Ascending aorta (tissue), 2 donors: Measurements from ENCODE around the gene HDAC11. TPM values are rescaled to one million over a fixed set of nuclear protein-coding genes. Genes with fewer than 3 reads are reported as not detected.

Experiments
- DNase-seq, 2 donors: peaks; one replicate each; pipeline ENCODE4 v3.0.0-alpha.2; 2019; ENCODE audit warnings: low spot score in 2 of 2
- H3K27ac ChIP-seq, 2 donors: fragments of 200-600 bp; sonication (generic); one replicate each; pipeline ENCODE4 v1.5.1; 2016 to 2017; ENCODE audit warnings: mild to moderate bottlenecking in 1 of 2
- H3K27me3 ChIP-seq: fragments of 200-600 bp; sonication (generic); one replicate; pipeline ENCODE4 v1.5.1; 2017
- H3K36me3 ChIP-seq, 2 donors: fragments of 200-600 bp; sonication (generic); one replicate each; pipeline ENCODE4 v1.5.1; 2016
- H3K4me1 ChIP-seq, 2 donors: fragments of 200-600 bp; sonication (generic); one replicate each; pipeline ENCODE4 v1.5.1; 2016 to 2017; ENCODE audit warnings: mild to moderate bottlenecking in 1 of 2
- H3K4me3 ChIP-seq, 2 donors: fragments of 200-600 bp; sonication (generic); one replicate each; pipeline ENCODE4 v1.5.1; 2016 to 2017; ENCODE audit warnings: mild to moderate bottlenecking in 1 of 2
- H3K9me3 ChIP-seq, 2 donors: fragments of 200-600 bp; sonication (generic); one replicate each; pipeline ENCODE4 v1.5.1; 2016
- CTCF ChIP-seq, 3 experiments: fragments of 200-600 bp in 2 of 3; fragments of 450-650 bp in 1 of 3; sonication (generic) in 2 of 3; IDR thresholded peaks; one replicate each; pipeline ENCODE4 v1.5.1; 2016 to 2019; ENCODE audit warnings: antibody characterized with exemption in 3 of 3, mild to moderate bottlenecking in 1 of 3, moderate library complexity in 1 of 3
- intact Hi-C: fragments of 100-400 bp; cut with DNase I; formaldehyde crosslinking; loops from one replicate; pipeline ENCODE4 v1.15.1; 2023
- total RNA-seq: library from RNA; depleted of rRNA; stranded (reverse); fragments of >200 nt; gene quantifications from one replicate; pipeline ENCODE4 v1.1.0, GENCODE V29; 2016

HDAC11 gene
- total RNA-seq, 1 donor from 2014 or later, result 15.8 TPM

GRCh38 chr3:13474021-13474420, 6.1 kb upstream of the HDAC11 start:
- TF ChIP-seq CTCF (IDR thresholded peaks at IDR 0.05), result no peak
- intact Hi-C loops, result no loop called here

GRCh38 chr3:13474776-13475303, 5.3 kb upstream of the HDAC11 start:
- H3K27ac ChIP-seq, result no peak overlapping the region
- no peak for DNase-seq
- no peaks in the 10 kb centered on the region for H3K9me3 ChIP-seq
- H3K4me1 ChIP-seq, result peaks cover 0 to 3% of the 10 kb centered on the region in 2 donors
- intact Hi-C loops, result no loop called here
- no peaks in the 10 kb centered on the region for H3K36me3 ChIP-seq
- no peak for TF ChIP-seq CTCF (IDR thresholded peaks at IDR 0.05)
- H3K4me3 ChIP-seq, result no peak overlapping the region
- H3K27me3 ChIP-seq, result no peaks in the 10 kb centered on the region

More at GRCh38 chr3:13474021-13474420, 6.1 kb upstream of the HDAC11 start:
- peak in 1 of 2 donors; percentile 47 for DNase-seq
- Histone ChIP-seq H3K27ac (no peak overlapping the region), H3K36me3 (no peaks in the 10 kb centered on the region), H3K9me3 (no peaks in the 10 kb centered on the region), H3K4me3 (no peak overlapping the region), H3K27me3 (no peaks in the 10 kb centered on the region), H3K4me1 (peaks cover 0 to 2% of the 10 kb centered on the region in 2 donors)

GRCh38 chr3:13475871-13476590, 4.1 kb upstream of the HDAC11 start:
- Histone ChIP-seq H3K4me1 (peaks cover 0 to 3% of the 10 kb centered on the region in 2 donors), H3K27me3 (no peaks in the 10 kb centered on the region), H3K36me3 (no peaks in the 10 kb centered on the region), H3K9me3 (no peaks in the 10 kb centered on the region), H3K4me3 (no peak overlapping the region), H3K27ac (no peak overlapping the region)
- no peak for DNase-seq
- TF ChIP-seq CTCF (IDR thresholded peaks at IDR 0.05), result no peak
- intact Hi-C loops, result no loop called here

GRCh38 chr3:13477943-13478342, 2.2 kb upstream of the HDAC11 start:
- no peak for DNase-seq
- H3K9me3 ChIP-seq, result no peaks in the 10 kb centered on the region
- peaks cover 3% of the 10 kb centered on the region in 2 donors for H3K4me1 ChIP-seq
- no peaks in the 10 kb centered on the region for H3K27me3 ChIP-seq
- no peaks in the 10 kb centered on the region for H3K36me3 ChIP-seq
- intact Hi-C loops, result no loop called here
- TF ChIP-seq CTCF (IDR thresholded peaks at IDR 0.05), result no peak
- no peak overlapping the region for H3K27ac ChIP-seq
- no peak overlapping the region for H3K4me3 ChIP-seq

GRCh38 chr3:13479332-13479581, 849 bp upstream of the HDAC11 start:
- peaks cover 3% of the 10 kb centered on the region in 2 donors for H3K4me1 ChIP-seq
- no peaks in the 10 kb centered on the region for H3K27me3 ChIP-seq
- no peaks in the 10 kb centered on the region for H3K9me3 ChIP-seq
- H3K36me3 ChIP-seq, result no peaks in the 10 kb centered on the region
- intact Hi-C loops, result no loop called here
- H3K4me3 ChIP-seq, result peak overlapping the region; percentile 78 to 87
- TF ChIP-seq CTCF (IDR thresholded peaks at IDR 0.05), result no peak
- peak in 1 of 2 donors; percentile 68 for DNase-seq
- peak overlapping the region; percentile 88 to 90 for H3K27ac ChIP-seq
